ENCODE measurements around the gene LCLAT1.

- TF ChIP-seq, protein P1, sequence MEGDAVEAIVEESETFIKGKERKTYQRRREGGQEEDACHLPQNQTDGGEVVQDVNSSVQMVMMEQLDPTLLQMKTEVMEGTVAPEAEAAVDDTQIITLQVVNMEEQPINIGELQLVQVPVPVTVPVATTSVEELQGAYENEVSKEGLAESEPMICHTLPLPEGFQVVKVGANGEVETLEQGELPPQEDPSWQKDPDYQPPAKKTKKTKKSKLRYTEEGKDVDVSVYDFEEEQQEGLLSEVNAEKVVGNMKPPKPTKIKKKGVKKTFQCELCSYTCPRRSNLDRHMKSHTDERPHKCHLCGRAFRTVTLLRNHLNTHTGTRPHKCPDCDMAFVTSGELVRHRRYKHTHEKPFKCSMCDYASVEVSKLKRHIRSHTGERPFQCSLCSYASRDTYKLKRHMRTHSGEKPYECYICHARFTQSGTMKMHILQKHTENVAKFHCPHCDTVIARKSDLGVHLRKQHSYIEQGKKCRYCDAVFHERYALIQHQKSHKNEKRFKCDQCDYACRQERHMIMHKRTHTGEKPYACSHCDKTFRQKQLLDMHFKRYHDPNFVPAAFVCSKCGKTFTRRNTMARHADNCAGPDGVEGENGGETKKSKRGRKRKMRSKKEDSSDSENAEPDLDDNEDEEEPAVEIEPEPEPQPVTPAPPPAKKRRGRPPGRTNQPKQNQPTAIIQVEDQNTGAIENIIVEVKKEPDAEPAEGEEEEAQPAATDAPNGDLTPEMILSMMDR (IDR thresholded peaks at IDR 0.05; ENCODE audit: low read depth, low read length, poor library complexity, severe bottlenecking), result no peak
- TF ChIP-seq EZH2phosphoT487 (IDR thresholded peaks at IDR 0.05; ENCODE audit: borderline replicate concordance, low read length), result no peak
Measured at GRCh38 chr2:30424231-30424630, 22.8 kb upstream of the LCLAT1 start.

Measured in DOHH2 (cell line).